Esophagus squamous epithelium (tissue), 5 donors: ENCODE results near the gene CNOT2. TPM values are rescaled to one million over a fixed set of nuclear protein-coding genes. Genes with fewer than 3 reads are reported as not detected.

Experiments
- DNase-seq: peaks from one replicate; lab custom pipeline; 2025; lab: John Stamatoyannopoulos, UW
- H3K27ac ChIP-seq, 4 donors: fragments of 200-600 bp; sonication (generic); one replicate each; pipeline ENCODE4 v1.5.1; 2016 to 2019; ENCODE audit warnings: mild to moderate bottlenecking in 1 of 4
- H3K27me3 ChIP-seq, 4 donors: fragments of 200-600 bp; sonication (generic); 1 replicate in 3 of 4; 2 replicates in 1 of 4; pipeline versions ENCODE4 v1.5.1 to v1.6.0; 2017 to 2021; ENCODE audit warnings: antibody characterized with exemption in 1 of 4
- H3K36me3 ChIP-seq, 3 donors: fragments of 200-600 bp; sonication (generic); one replicate each; pipeline ENCODE4 v1.5.1; 2016 to 2019
- H3K4me1 ChIP-seq, 3 donors: fragments of 200-600 bp; sonication (generic); one replicate each; pipeline ENCODE4 v1.5.1; 2017 to 2019
- H3K4me3 ChIP-seq, 4 donors: fragments of 200-600 bp; sonication (generic); 1 replicate in 3 of 4; 2 replicates in 1 of 4; pipeline ENCODE4 v1.5.1; 2016 to 2019; ENCODE audit warnings: mild to moderate bottlenecking in 2 of 4, moderate library complexity in 1 of 4
- H3K9me3 ChIP-seq, 3 donors: fragments of 200-600 bp; sonication (generic); one replicate each; pipeline ENCODE4 v1.5.1; 2016 to 2019
- POLR2A ChIP-seq, 4 donors: fragments of 450-650 bp; IDR thresholded peaks; one replicate each; pipeline ENCODE4 v1.6.1; 2017; ENCODE audit warnings: antibody characterized with exemption in 4 of 4, mild to moderate bottlenecking in 4 of 4, moderate library complexity in 3 of 4
- whole genome bisulfite sequencing, 2 donors: methylation state at CpG; one replicate each; pipeline ENCODE4 v1.1.5; 2018; 5-methylcytosine and 5-hydroxymethylcytosine counted together
- intact Hi-C: fragments of 100-400 bp; cut with DNase I; formaldehyde crosslinking; loops from one replicate; pipeline ENCODE4 v1.15.0; 2022
- total RNA-seq, 4 donors: library from RNA; depleted of rRNA; stranded (reverse); fragments of >200 nt; gene quantifications; one replicate each; pipeline ENCODE4 v1.1.0, GENCODE V29; 2016
- TF ChIP-seq, protein P1 (sequence below), 6 experiments: fragments of 450-650 bp in 4 of 6; fragments of 200-600 bp in 2 of 6; sonication (generic) in 2 of 6; IDR thresholded peaks; one replicate each; pipeline ENCODE4 v1.5.1; 2016 to 2019; ENCODE audit warnings: antibody characterized with exemption in 6 of 6, mild to moderate bottlenecking in 4 of 6, moderate library complexity in 4 of 6
- donor health status: DM: yes; HTN: yes; CAD: no.

The CNOT2 gene
- total RNA-seq, 4 donors from 2014 or later = 77.0 to 138 (median 90.1) TPM

DNA sequence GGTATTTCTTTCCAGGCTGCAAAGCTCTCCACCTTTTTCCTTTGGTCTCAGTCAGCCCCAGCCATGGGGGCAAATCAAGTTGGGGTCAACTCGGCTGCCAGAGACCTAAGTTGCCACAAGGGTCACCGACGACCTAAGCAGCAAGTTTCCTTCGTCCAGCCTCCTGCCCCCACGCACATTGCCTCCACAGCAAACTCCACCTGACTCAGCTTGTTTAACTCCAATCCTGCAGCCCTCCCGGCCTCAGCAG, 122.1 kb downstream of the CNOT2 start:
- H3K27me3 ChIP-seq = peaks cover 0 to 67% (median 0%) of the 10 kb centered on the region in 4 donors
- intact Hi-C loops = no loop called here
- WGBS, 2 donors = 0% methylated on average over 5 of the region's 6 CpGs
- TF ChIP-seq, protein P1, sequence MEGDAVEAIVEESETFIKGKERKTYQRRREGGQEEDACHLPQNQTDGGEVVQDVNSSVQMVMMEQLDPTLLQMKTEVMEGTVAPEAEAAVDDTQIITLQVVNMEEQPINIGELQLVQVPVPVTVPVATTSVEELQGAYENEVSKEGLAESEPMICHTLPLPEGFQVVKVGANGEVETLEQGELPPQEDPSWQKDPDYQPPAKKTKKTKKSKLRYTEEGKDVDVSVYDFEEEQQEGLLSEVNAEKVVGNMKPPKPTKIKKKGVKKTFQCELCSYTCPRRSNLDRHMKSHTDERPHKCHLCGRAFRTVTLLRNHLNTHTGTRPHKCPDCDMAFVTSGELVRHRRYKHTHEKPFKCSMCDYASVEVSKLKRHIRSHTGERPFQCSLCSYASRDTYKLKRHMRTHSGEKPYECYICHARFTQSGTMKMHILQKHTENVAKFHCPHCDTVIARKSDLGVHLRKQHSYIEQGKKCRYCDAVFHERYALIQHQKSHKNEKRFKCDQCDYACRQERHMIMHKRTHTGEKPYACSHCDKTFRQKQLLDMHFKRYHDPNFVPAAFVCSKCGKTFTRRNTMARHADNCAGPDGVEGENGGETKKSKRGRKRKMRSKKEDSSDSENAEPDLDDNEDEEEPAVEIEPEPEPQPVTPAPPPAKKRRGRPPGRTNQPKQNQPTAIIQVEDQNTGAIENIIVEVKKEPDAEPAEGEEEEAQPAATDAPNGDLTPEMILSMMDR (IDR thresholded peaks at IDR 0.05) = no peak
- TF ChIP-seq POLR2A (IDR thresholded peaks at IDR 0.05) = no peak
- peaks cover 9 to 31% (median 13%) of the 10 kb centered on the region in 3 donors for H3K4me1 ChIP-seq
- H3K36me3 ChIP-seq = no peaks in the 10 kb centered on the region
- H3K4me3 ChIP-seq = peak overlapping the region; percentile 52 to 78 (median 64)
- DNase-seq = no peak
- no peak overlapping the region for H3K27ac ChIP-seq
- H3K9me3 ChIP-seq = no peaks in the 10 kb centered on the region

DNA sequence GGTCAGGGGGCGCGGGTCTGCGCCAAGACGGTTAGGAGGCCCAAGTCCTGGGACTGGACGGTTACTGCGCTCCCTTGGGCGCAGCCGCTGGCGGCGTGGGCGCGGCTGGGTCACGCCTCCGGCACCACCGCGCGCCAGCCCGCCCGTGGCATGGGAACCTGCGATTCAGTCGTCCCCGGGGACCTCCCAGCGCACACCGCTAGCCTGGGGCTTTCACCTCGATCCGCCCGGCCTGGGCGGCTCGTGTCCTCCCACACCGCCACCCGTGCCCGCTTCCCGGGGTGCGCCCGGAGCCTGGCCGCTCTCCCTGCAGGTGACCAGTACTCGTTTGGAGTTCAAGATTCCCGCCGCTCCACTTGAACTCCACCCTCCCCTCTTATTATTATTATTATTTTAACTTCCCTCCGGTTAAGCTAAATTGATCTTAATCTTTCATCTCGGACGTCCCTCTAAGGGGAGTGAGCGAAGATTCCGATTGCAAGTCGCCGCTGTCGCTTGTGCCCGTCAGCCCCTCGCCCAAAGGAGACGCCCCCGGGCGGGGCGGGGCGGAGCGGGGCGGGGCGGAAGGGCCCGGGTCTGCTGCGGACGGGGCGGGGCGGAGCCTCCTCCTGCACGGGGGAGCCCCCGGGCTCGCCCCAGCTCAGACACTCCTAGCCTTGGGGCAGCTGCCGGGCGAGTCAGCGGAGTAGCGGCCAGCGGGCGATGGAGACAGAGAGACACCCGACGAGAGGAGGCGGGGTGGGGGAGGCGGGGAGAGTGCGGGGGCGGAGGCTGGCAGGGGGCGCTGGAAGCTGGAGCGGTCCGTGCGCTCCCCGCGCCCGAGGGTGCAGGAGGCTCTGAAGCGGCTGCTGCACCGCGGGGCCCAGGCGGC, 122.7 kb downstream of the CNOT2 start, which contains the start of gene KCNMB4:
Gene KCNMB4 (plus strand): TSS at position 643 of the 871 bp plus-strand sequence. CDS start 445 bp downstream, outside the sequence.
- WGBS, 2 donors = 1% methylated on average over 14 of the region's 88 CpGs; no CpG with 5 or more reads in 1 of the 2 donors
- no peaks in the 10 kb centered on the region for H3K36me3 ChIP-seq
- H3K27me3 ChIP-seq = peaks cover 0 to 67% (median 0%) of the 10 kb centered on the region in 4 donors
- H3K4me3 ChIP-seq = peak within 1 kb of the TSS; percentile 52 to 78 (median 64)
- intact Hi-C loops = no loop called here
- DNase-seq = peak; percentile 5
- no peak for TF ChIP-seq POLR2A (IDR thresholded peaks at IDR 0.05)
- TF ChIP-seq, protein P1 (IDR thresholded peaks at IDR 0.05) = no peak
- H3K4me1 ChIP-seq = peaks cover 9 to 31% (median 13%) of the 10 kb centered on the region in 3 donors
- no peaks in the 10 kb centered on the region for H3K9me3 ChIP-seq
- peak within 1 kb of the TSS in 3 of 4 donors; percentile 19 to 35 (median 19) for H3K27ac ChIP-seq

DNA sequence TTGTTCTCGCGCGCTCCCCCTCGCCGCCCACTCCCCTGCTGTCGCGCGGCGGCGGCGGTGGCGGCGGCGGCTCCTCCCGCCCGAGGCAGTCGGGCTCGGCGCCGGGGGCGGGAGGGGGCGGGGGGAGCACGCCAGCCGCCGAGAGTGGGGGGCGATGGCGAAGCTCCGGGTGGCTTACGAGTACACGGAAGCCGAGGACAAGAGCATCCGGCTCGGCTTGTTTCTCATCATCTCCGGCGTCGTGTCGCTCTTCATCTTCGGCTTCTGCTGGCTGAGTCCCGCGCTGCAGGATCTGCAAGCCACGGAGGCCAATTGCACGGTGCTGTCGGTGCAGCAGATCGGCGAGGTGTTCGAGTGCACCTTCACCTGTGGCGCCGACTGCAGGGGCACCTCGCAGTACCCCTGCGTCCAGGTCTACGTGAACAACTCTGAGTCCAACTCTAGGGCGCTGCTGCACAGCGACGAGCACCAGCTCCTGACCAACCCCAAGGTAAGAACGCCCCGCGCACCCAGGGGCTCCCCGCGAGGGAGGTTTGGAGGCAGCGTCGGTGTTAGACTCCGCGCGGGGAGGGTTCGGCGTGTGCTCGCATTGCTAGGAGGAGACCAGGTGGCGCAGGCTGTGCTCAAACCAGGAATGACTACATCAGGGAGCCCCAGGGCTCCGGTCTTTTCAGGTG, 123.5 kb downstream of the CNOT2 start:
- WGBS, 2 donors = 0% methylated on average over 5 of the region's 69 CpGs; no CpG with 5 or more reads in 1 of the 2 donors
- peak overlapping the region; percentile 52 to 78 (median 64) for H3K4me3 ChIP-seq
- intact Hi-C loops = no loop called here
- no peaks in the 10 kb centered on the region for H3K9me3 ChIP-seq
- H3K27ac ChIP-seq = peak overlapping the region in 3 of 4 donors; percentile 19 to 35 (median 19)
- peaks cover 9 to 31% (median 13%) of the 10 kb centered on the region in 3 donors for H3K4me1 ChIP-seq
- peaks cover 0 to 67% (median 0%) of the 10 kb centered on the region in 4 donors for H3K27me3 ChIP-seq
- TF ChIP-seq, protein P1 (IDR thresholded peaks at IDR 0.05) = no peak
- TF ChIP-seq POLR2A (IDR thresholded peaks at IDR 0.05) = no peak
- H3K36me3 ChIP-seq = no peaks in the 10 kb centered on the region
- no peak for DNase-seq

DNA sequence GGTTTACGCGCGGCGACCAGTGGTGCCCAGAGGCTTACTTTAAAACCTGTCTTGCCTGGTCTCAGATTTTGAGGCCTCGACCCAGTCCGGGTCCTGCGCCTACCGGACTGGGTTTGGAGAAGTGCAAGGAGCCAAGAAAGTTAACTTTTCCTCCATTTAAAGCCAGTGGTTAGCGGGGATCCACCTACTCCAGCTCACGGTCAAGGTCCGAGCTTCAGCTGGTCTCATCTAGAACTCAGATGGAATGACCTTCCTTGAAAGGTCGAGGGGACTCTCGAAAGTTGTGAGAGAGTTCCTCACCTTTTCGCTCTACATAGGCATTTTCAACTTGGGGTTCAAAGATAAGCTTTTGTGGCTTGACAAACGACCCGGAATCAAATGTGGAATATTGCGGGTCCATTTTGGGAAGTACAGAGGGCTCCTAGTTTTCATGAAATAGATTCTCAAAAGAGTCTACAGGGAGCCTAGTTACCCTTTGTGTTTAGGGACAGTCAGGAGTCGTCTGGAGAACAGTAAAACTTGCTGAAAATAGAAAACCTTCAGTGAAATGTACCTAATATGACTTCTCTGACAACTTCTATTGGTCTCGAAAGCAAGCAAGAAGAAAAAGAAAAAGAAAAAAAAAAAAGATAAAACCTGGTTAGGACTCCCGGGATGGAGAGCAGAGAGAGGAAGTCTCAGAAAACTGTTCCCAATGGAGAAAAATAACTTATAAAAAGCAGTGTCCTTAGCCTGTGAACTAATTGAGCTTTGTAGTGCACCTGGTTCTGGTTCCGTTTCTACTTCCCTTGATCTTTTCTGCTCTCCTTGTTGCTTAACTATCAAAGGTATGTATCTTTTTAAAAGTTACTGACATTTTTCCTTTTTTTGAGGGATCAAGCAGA, 124.3 kb downstream of the CNOT2 start:
- no peaks in the 10 kb centered on the region for H3K9me3 ChIP-seq
- no peak for TF ChIP-seq POLR2A (IDR thresholded peaks at IDR 0.05)
- TF ChIP-seq, protein P1 (IDR thresholded peaks at IDR 0.05) = no peak
- peaks cover 9 to 31% (median 13%) of the 10 kb centered on the region in 3 donors for H3K4me1 ChIP-seq
- intact Hi-C loops = no loop called here
- H3K27me3 ChIP-seq = peaks cover 0 to 60% (median 0%) of the 10 kb centered on the region in 4 donors
- H3K27ac ChIP-seq = peak overlapping the region in 1 of 4 donors; percentile 19
- no peak for DNase-seq
- no peaks in the 10 kb centered on the region for H3K36me3 ChIP-seq
- WGBS, 2 donors = 14 to 28% methylated on average over 11 to 15 of the region's 21 CpGs
- peak overlapping the region; percentile 52 to 78 (median 64) for H3K4me3 ChIP-seq
